Stomach (tissue), 4 donors: Measurements from ENCODE around the gene HK1.

Source experiments
- POLR2A ChIP-seq, 4 donors: fragments of 450-650 bp; IDR thresholded peaks; one replicate each; pipeline ENCODE4 v1.6.1; 2016; ENCODE audit warnings: antibody characterized with exemption in 4 of 4, control low read depth in 2 of 4, mild to moderate bottlenecking in 1 of 4, moderate library complexity in 1 of 4
- POLR2AphosphoS5 ChIP-seq, 3 donors: sonication (generic); formaldehyde crosslinking; IDR thresholded peaks; one replicate each; pipeline ENCODE4 v1.6.1; 2016; ENCODE audit warnings: antibody characterized with exemption in 3 of 3
- TF ChIP-seq, protein P1 (sequence below), 7 experiments: fragments of 450-650 bp in 4 of 7; fragments of 200-600 bp in 3 of 7; sonication (generic) in 3 of 7; IDR thresholded peaks; one replicate each; pipeline ENCODE4 v1.5.1; 2016 to 2019; ENCODE audit warnings: antibody characterized with exemption in 7 of 7, control low read depth in 2 of 7, mild to moderate bottlenecking in 1 of 7

DNA sequence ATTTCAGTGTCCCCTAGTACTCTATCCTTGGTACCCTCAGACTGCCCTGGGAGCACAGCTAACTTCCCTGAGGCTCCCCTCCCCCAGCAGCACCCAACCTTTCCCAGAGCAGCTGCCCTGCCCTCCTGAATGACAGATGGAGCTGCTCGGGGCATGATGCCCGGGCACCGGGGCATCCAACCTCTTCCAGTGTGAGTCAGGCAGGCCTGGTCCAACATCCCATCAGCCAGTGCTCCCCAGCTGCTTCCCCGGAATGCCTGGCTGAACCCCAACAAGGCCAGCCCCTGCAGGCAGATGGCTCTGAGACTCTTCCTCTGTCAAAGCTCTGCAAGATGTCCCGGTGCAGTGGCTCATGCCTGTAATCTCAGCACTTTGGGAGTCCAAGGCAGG, 161.0 kb downstream of the HK1 start:
- TF ChIP-seq, protein P1, sequence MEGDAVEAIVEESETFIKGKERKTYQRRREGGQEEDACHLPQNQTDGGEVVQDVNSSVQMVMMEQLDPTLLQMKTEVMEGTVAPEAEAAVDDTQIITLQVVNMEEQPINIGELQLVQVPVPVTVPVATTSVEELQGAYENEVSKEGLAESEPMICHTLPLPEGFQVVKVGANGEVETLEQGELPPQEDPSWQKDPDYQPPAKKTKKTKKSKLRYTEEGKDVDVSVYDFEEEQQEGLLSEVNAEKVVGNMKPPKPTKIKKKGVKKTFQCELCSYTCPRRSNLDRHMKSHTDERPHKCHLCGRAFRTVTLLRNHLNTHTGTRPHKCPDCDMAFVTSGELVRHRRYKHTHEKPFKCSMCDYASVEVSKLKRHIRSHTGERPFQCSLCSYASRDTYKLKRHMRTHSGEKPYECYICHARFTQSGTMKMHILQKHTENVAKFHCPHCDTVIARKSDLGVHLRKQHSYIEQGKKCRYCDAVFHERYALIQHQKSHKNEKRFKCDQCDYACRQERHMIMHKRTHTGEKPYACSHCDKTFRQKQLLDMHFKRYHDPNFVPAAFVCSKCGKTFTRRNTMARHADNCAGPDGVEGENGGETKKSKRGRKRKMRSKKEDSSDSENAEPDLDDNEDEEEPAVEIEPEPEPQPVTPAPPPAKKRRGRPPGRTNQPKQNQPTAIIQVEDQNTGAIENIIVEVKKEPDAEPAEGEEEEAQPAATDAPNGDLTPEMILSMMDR (IDR thresholded peaks at IDR 0.05): no peak
- TF ChIP-seq POLR2AphosphoS5 (IDR thresholded peaks at IDR 0.05) (no peak), POLR2A (IDR thresholded peaks at IDR 0.05) (no peak)
